AG09309 (cell line): ENCODE data around the gene ENHO.

Experiments used
- DNase-seq: peaks from one replicate; pipeline ENCODE4 v3.0.0-alpha.2; 2010; ENCODE audit warnings: low read depth
- H3K4me3 ChIP-seq: 2 replicates; pipeline ENCODE4 v1.5.1; 2011; ENCODE audit warnings: mild to moderate bottlenecking, low read depth, low read length, moderate library complexity; ENCODE audit not compliant: control insufficient read depth
- TF ChIP-seq, protein P1 (sequence below): IDR thresholded peaks from 2 replicates; pipeline ENCODE4 v1.5.1; 2011; ENCODE audit warnings: mild to moderate bottlenecking, low read depth, low read length, inconsistent platforms; ENCODE audit not compliant: insufficient read depth, control insufficient read depth; ENCODE audit errors: missing control alignments

Gene ENHO

DNA sequence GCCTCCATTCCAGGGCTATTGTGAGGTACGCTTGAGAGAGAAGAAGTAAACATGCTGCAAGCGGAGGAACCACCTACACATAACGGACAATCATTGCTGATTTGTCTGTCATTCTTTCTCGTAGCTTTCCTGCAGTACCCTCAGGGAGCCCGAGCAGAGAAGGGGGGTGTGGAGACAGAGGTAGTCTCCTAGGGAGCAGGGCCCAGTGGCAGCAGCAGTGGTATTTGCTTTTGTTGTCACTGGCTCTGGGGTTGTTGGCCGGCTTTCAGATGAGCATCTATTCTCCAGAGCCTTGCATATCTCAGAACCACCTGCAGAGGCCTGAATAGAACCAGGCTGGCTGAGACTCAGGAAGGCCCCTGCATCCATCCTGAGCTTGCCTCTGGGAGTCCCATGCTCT, 19.9 kb downstream of the ENHO start:
- TF ChIP-seq, protein P1, sequence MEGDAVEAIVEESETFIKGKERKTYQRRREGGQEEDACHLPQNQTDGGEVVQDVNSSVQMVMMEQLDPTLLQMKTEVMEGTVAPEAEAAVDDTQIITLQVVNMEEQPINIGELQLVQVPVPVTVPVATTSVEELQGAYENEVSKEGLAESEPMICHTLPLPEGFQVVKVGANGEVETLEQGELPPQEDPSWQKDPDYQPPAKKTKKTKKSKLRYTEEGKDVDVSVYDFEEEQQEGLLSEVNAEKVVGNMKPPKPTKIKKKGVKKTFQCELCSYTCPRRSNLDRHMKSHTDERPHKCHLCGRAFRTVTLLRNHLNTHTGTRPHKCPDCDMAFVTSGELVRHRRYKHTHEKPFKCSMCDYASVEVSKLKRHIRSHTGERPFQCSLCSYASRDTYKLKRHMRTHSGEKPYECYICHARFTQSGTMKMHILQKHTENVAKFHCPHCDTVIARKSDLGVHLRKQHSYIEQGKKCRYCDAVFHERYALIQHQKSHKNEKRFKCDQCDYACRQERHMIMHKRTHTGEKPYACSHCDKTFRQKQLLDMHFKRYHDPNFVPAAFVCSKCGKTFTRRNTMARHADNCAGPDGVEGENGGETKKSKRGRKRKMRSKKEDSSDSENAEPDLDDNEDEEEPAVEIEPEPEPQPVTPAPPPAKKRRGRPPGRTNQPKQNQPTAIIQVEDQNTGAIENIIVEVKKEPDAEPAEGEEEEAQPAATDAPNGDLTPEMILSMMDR, result no peak
- no peak overlapping the region for H3K4me3 ChIP-seq
- no peak for DNase-seq

DNA sequence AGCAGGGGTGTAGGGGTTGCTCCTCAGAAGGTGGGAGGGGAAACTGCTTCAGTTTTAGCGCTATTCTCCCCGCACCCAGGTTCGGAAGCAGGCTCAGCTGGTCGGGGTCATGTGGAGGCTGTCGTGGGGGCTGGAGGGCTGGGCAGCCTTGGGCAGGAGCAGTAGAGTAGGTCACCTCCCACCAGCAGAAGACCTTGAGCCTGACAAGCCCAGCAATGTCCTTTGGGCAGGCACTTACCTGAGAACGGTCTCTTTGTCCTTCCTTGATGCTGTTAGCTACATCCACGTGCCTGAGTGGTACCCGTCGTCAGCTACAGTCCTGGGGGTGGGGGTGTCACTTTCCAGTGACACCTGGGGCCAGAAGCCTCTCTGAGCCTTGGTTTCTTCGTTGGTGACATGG, 20.3 kb downstream of the ENHO start:
- H3K4me3 ChIP-seq, result no peak overlapping the region
- TF ChIP-seq, protein P1, result no peak
- no peak for DNase-seq

DNA sequence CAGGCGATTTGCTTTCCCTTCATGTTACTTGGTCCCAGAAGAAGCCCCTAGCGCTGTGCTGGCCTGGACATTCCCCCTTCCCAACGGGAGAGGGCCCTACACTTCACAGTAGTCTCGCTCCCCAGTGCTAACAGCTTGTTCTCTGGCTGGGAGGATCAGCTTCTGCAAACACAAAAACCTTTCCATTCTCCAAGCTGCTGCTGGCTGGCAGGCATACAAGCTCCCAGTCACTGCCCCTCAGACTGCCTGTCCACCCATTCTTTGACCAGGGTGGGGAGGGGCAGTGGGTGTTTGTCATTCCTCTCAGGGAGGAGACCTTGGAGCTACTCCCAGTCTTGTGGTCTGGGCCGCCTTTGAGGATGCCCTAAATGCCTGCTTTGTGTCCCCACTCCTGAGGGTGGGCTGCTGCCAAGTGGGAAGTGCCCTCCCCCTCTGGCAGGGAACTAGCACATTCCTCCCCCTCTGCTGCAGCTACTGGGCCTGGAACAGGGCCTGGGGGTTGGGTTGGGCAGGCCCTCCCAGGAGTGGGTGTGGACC, 20.8 kb downstream of the ENHO start:
- DNase-seq, result peak; percentile 29
- H3K4me3 ChIP-seq, result no peak overlapping the region
- TF ChIP-seq, protein P1, result peak; percentile 39

DNA sequence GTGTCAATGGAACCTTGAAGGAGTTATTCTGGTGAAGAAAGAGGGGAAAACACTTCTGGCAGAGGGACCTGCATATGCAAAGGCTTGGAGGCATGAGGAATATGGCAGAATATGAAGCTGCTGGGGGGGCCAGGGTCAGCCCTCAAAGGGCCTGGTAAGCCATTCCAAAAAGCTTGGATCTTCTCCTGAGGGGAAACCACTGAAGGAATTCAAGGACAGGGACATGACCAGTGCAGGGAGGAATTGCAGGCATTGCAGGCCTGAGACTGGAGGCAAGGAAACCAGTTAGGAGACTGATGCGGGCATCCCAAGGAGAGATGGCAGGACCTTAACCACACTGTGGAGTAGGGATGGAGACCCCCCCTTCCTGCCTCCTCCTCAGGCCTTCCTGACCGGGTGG, 21.4 kb downstream of the ENHO start:
- H3K4me3 ChIP-seq, result no peak overlapping the region
- TF ChIP-seq, protein P1, result no peak
- DNase-seq, result no peak

DNA sequence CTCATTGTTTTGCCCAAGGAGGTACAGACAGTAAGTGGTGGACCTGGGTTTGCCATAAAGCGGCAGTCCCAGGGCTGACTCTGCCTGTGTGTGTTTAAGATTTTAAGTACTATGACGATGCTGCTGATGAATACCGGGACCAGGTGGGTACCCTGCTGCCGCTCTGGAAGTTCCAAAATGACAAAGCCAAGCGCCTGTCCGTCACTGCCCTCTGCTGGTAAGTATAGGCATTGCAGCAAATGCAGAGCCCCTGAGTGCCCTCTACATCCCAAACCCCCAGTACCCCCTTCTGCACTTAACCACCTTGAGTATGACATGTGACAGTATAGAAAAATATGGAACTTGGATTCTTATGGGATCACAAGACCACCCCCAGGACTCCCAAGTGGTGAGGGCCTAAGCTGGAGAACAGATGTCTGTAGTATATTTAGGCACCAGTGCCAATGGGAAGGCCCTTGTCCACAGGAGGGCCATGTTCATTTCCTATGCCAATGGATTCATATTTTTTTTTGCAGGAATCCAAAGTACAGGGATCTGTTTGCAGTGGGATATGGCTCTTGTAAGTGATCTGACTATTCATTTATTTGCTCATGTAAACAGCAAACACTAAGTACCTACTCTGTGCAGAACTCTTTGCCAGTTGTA, 22.0 kb downstream of the ENHO start:
- TF ChIP-seq, protein P1, result peak; percentile 99
- no peak overlapping the region for H3K4me3 ChIP-seq
- no peak for DNase-seq

DNA sequence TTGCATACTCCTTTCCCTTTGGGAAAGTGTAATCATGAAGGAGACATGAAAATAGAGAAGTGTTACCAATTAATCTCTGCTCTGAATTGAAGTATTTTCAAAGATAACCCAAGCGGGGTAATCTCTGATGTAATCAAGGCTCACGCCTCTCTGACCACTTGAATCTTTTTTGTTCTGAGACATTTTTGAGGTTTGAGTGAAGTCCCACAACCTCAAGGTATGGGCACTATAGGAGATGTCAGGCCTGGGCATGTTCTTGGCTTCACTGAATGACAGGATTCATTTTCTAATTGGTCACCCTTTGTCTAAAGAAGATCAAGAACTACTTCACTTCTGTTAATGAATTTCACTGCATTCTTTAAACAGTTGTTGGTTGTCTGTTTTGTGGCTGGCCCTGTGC, 23.7 kb downstream of the ENHO start:
- DNase-seq, result no peak
- no peak overlapping the region for H3K4me3 ChIP-seq
- TF ChIP-seq, protein P1, result no peak
